22Rv1 (cell line): ENCODE measurements around the gene SPCS1.

Experiments used
- CTCF ChIP-seq: fragments of 450-650 bp; IDR thresholded peaks from 2 replicates; pipeline ENCODE4 v1.5.1; 2017; ENCODE audit warnings: mild to moderate bottlenecking
- ZFX ChIP-seq: fragments of 450-650 bp; IDR thresholded peaks from 2 replicates; pipeline ENCODE4 v1.6.1; 2017; ENCODE audit warnings: antibody characterized with exemption, borderline replicate concordance

GRCh38 chr3:52756141-52756540 is 50.2 kb downstream of the SPCS1 start:
- TF ChIP-seq CTCF (no peak), ZFX (no peak)
